ENCODE measurements around the gene EVL.
"Not testable (repeated sequence)": the region's sequence is repeated elsewhere in the genome, so short reads cannot be mapped to it uniquely, and the experiment has no call there.

EVL gene

DNA sequence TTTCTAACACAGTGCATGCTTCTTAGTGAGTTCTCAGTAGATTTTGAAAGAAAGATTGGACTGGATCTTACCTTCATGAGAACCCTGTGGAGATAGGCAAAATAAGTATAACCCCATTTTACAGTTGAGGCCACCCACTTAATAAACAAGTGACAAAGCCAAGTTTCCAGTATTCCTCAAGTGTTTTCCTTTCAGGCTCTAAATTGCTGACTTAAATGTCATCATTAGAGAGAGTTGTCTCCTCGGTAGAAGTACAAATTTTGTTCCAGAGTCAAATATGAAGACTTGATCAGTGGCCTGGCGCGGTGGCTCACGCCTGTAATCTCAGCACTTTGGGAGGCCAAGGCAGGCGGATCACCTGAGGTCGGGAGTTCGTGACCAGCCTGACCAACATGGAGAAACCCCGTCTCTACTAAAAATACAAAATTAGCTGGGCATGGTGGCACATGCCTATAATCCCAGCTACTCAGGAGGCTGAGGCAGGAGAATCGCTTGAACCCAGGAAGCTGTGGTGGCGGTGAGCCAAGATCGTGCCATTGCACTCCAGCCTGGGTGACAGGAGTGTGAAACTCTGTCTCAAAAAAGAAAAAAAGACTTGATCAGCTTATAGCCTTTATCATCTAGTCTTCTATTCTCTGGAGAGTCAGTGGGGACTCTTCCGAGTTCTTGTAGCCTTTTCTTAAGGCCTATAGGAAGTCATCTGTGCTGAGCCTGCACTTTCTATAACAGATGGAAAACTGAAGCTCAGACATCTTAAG is 708 bp upstream of the EVL start:
- not testable (repeated sequence) for DNase-seq (ENCODE audit: extremely low read depth in 1 of 2, low read depth in 1 of 2)

DNA sequence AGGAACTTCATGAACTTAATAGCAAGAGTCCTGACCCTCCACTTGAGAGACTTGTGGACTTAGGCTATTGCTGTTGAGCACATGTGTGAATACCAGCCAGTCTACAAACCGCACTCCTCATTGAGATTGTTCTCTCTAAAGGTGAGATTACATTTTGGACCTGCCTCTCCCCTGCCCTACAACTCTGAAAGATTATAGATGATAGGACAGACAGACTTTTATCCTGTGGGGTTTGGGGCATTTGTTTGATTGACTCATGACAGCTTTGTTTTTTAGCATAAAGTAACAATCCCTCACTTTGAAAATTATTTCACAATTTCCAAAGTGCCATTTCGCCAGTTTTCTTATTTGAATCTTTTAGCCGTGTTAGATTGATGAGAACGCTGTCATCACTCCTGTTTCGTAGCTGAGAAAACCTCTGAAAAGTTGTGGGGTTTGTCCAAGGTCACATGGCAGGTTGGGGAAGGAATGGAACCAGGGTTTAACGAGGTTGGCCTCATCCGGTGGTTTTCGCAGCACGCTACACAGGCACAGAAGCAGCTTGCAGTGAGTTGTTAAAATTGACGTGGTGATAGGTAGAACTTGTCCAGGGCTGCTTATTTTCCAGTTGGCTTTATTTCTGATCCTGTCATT is 836 bp downstream of the EVL start:
- peak; percentile 61 to 62 for DNase-seq (ENCODE audit: extremely low read depth in 1 of 2, low read depth in 1 of 2)

DNA sequence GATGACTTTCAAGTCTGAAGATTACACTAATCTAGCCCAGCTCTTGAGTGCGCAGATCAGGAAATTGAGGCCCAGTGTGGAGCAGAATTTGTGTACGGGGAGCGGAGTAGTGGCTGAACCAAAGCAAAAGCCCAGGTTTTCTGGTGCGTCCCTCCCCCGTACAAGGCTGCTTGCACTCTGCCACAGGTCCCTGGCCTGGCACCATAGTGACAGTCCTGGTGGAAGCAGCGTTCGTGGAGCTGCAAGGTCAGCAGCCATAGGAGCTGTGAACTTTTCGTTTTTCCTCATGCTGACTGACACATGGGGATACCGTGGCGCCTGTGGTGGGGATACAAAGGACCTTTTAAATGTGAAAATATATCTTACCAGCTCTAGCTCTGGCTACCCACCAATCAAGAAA is 1.7 kb downstream of the EVL start:
- no peak for DNase-seq (ENCODE audit: extremely low read depth in 1 of 2, low read depth in 1 of 2)

DNA sequence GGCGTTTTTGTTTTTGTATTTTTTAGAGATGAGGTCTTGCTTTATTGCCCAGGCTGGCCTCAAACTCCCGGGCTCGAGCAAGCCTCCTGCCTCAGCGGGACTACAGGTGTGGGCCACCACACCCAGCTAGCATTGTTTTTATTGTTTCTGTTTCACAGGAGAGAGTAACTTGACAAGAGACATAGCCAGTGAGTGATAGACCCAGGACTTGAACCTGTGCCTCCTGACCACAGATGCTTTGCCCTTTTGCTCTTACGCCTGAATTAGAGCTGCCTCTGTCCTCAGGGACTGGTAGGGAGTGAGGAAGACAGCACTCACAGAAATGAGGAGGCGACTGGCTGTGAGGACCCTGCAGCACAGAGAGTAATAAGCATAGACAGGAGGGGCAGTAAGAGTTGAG is 2.3 kb downstream of the EVL start:
- no peak for DNase-seq (ENCODE audit: extremely low read depth in 1 of 2, low read depth in 1 of 2)

DNA sequence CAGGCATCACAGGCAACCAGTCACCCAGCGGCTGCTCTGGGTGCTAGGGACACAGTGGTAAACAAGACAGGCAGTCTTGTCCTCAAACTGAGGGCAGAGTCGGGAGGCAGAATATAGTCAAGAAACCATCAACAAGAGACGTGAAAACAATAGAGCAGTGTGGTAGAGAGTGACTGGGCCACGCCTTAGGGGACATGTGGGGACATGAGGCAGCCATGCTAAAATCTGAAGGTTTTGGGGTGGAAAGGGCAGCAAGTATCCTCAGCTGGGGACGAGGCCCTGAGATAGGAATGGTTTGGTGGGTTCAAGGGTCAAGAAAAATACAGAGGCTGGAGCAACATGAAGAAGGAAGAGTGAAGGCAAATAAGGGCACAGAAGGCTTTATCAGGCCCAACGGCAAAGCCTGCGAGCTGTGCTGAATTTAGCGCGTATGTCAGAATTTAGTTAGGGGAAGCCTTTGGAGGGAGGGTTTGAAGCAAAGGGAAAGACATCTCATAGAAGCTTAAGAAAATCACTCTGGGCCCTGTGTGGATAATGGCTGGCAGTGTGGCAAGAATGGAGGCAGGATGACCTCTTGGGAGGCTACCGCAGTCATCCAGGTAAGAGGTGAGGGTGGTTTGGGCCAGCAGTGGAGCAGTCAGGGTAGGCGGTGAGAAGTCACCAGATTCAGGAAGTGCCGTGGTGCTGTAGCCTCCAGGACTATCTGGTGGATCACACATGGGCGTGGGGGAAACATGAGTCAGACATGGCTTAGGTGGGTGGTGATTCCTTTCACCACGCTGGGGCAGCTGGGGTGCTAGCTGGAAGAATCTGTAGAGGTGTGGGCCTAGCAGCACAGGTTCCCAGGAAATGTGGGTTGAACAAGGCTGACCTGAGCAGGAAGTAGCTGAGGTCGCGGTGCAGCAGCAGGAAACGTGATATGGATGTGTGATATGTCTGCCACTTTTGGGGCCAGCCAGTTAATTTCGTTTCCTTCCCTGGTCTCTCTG is 3.0 kb downstream of the EVL start:
- peak; percentile 69 to 90 for DNase-seq (ENCODE audit: extremely low read depth in 1 of 2, low read depth in 1 of 2)

DNA sequence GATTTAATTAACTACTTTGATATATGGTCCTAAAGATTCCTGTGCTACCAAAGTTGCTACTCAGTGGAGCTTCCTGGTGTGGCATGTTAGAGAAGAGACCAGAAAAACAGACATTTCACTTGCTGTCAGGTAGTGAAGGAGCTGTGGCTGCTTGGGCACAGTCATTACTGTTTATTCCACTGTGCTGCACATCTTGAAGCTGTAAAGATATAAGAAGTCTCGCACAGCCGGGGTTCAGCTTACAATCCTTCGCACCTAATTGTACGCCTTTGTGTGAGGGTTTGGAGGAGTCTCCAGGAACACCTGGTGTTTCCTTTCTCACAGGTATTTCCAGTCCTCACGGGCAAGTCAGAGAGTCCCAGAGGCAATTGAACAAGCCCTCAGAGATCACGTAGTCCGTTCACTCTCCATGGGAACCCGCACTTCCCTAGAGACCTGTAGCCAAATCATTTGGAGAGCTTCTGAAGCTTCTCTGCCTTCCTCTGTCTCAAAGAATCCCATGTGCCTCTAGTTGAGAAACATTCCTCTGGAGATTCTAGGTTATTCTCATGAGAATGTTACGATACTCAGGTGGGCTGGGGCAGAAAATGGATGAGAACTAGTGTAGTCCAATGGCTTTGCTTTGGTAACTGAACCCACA is 4.1 kb downstream of the EVL start:
- DNase-seq (ENCODE audit: extremely low read depth in 1 of 2, low read depth in 1 of 2): no peak

DNA sequence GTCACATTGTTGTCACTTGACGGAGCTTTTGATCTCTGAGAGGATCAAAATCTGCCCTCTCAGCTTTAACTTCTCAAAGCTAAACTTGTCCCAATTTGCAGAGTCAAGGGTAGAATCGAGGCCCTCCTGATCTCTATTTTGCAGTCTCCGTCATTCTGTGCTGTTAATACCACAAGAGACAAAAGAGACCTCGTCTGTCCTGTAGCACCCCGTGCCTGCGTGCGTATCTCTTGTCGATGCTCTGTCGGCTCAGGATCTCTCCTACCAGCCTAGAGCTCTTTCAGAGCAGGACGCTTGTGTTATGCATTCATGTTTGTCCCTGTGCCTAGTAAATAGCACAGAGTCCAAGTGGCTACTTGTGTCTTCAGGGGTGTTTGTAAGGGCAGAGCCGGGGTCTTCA is 5.1 kb downstream of the EVL start:
- DNase-seq (ENCODE audit: extremely low read depth in 1 of 2, low read depth in 1 of 2): no peak

DNA sequence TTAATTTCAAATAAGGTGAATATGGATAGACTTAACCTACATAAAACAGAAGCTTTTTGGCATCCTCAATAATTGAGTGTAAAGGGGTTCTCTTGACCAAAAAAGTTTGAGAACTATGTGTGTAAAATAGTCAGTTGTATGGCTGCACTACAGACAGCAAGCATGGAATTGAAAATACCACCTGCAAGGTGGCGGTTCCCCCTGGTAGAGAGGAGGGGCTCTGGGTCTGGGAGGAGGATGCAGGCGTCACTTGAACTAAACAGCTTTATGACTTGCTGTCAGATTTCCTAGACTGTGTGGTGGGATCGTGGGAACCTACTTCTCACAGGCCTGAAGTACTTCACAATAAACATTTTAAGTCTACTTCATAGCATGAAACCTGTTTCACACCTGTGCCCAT is 6.3 kb downstream of the EVL start:
- DNase-seq (ENCODE audit: extremely low read depth in 1 of 2, low read depth in 1 of 2): no peak

DNA sequence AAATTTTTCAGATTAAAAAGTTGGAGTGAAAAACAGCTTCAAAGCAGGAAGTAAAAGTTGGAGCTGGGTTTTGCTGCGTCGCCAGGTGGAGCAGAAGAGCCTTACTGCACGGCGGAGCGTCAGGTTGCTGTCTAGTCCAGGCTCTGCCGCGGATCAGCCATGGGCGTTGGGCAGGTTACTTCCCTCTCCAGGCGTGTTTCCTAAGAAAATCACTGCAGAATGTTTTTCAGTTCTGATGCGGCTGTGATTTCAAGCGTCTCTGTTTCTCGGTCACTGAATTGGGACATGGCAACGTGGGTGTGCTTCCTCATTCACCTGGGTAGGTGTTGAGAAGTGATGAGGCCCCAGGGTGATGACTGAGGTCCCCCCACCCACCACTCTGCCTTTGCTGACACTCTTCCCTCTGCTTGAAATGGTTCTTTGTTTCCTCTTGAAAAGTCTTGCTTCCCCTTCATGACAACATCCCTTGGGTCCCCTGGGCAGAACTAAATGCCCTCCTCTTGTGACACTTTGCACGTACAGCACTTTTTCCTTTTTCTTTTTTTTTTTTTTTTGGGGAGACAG is 7.6 kb downstream of the EVL start:
- DNase-seq (ENCODE audit: extremely low read depth in 1 of 2, low read depth in 1 of 2): no peak

DNA sequence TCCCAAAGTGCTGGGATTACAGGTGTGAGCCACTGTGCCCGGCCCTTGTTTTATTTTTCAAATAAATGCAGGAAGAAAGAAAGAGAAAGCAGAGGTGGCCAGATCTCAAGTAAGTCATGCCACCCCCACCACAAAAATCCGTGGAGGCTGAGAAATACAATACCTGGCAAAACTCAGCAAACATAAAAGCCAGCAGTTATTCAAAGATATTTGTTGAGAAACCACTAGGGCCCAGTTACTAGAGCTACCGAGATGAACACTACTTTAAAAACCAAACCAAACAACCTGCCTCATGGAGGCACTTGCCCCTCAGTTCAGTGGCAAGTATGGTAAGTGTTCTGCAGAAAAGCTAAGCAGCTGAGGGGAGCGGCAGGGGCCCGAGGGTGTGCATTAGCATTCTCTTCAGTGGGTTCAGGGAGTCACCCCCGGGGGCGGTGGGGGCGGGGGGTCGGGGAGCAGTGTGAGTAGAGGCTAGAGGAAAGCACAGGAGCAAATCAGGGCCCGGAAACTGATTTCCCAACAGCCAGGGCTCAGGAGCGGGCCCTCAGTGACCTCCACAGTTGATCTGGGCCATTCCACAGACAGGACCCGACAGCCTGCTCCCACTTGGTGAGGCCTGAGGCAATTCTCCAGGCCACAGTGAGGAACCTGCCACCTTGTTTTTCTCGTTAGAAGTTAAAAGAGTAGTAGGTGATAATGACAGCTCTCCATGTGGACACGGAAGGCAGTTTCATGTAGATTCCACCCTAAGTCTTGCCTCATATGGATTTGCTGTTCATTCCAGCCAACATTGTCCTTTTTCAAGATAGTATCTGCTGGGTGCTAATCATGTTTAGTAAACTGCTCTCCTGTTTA is 8.6 kb downstream of the EVL start:
- DNase-seq (ENCODE audit: extremely low read depth in 1 of 2, low read depth in 1 of 2): no peak

DNA sequence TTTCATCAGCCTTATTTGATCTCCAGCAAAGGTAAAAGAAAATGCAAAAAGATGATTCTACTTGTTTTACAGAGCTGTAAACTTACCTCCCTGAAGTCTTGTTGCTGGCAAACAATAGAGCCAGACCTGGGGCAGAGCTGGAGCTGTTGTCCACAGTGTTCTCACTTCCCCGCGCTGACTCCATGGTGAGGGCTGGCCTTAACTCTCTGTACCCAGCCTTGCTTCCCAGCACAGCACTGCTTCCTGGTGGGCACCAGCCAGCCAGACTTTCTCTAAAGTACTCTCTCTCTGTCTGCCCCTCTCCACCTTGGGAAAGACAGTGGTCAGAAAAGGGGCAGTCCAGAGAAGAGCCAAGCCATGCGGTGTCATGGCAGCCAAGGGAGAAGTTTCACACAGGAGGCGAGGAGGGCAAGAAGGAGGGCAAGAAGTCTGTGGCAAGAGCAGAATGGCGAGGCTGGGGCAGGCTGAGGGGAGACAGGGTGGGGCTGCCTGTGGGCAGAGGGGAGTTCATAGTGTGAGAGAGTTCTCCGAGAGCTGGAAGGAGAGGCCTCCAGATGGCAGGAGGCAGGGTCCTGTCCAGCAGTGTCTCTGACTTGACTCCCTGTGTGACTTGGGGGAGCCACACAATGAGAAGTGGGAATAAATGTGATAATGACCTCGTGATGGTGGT is 9.3 kb downstream of the EVL start:
- no peak for DNase-seq (ENCODE audit: extremely low read depth in 1 of 2, low read depth in 1 of 2)

DNA sequence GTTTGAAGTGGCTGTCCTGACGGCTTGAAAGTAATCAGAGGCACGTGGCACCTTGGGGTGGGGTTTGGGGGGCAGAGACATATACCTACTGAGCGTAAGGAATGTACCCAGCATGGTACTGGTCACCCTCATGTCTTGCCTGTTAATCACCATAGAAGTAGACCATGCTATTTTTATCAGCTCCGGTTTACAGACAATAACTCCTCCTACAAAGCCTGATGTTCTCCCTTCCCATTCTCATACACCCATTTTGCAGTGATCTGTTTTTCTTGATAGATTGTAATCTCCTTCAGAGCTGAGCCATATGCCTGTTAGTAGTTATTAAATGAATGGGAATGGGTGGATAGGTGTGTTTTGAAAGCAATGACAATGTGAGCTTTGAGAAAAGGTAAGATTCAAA is 10.5 kb downstream of the EVL start:
- no peak for DNase-seq (ENCODE audit: extremely low read depth in 1 of 2, low read depth in 1 of 2)

DNA sequence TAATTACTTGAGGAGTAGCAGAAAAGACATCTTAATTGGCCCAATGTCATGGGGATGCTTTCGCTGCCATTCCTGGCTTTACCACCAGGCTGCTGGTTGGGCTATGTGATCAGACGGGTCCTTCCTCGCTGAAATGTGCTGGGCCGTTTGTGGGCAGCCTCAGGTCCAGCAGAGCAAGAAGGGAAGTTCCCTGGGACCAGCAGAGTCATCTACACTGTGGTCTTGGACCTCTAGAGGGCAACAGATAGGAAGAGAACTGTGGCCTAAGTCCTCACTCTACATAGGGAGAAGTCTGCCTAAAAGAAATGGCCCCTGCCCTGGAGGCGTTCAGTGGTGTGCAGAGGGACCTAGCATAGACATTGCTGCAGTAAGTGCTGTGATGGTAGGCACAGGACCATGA is 10.9 kb downstream of the EVL start:
- no peak for DNase-seq (ENCODE audit: extremely low read depth in 1 of 2, low read depth in 1 of 2)

DNA sequence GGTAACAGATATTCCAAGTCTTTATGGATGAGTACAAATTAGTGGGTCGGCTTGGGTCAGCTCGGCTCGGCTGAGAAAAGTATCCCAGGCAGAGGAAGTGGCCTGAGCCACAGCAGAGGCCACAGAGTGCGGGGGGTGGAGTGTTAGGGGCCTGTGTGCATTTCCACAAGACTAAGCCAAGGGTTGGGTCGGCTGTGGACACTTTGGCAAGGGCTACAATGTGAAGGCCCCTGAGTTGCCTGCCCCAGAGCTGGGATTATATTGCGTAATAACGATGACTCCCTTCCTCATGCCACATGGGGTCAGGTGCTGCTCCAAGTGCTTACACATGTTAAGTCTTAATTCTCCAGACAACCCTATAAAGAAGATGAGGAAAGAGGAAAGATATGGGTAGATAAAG is 11.4 kb downstream of the EVL start:
- DNase-seq (ENCODE audit: extremely low read depth in 1 of 2, low read depth in 1 of 2): no peak

DNA sequence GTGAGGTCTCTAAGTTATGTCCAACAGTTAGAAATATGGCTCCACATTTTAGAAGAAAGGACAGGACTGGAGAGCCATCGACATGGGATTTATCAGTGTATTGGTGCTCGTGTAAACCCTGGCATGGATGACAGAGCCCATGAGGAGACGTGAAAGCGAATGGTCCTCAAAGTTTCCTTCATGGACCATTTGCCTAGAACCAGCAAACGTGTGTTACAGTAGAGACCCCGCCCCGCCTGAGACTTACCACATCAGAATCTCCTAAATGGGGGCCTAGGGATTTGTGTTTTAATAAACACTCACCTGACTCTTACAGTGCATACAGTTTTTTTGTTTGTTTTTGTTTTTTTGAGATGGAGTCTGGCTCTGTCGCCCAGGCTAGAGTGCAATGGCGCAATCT is 12.2 kb downstream of the EVL start:
- DNase-seq (ENCODE audit: extremely low read depth in 1 of 2, low read depth in 1 of 2): no peak

DNA sequence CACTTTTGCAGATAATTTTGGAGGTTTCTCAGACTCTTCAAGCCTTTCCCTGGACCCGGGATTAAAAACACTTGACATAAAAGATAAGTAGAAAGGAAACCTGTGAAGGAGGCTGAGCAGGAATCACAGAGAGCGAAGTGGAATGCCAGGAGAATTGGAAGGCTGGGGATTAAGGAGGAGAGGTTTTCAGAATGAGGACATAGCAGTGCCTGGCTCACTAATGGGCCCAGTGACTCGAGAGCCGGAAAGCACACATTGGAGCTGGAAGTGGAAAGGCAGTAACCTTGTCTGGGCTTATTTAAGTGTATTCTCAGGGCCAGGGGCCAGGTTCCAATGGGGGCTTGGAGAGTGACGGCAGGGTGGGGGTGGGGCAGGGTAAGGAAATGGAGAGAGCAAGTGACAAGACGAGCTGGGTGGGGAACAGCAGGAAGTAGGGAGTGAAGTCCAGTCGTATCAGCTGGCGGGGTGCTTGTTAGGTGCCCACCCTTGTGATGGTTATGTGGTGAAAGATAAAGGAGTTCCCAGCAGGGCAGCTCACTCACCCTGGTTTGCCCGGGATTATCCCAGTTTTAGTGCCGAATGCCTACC is 13.1 kb downstream of the EVL start:
- DNase-seq (ENCODE audit: extremely low read depth in 1 of 2, low read depth in 1 of 2): no peak

DNA sequence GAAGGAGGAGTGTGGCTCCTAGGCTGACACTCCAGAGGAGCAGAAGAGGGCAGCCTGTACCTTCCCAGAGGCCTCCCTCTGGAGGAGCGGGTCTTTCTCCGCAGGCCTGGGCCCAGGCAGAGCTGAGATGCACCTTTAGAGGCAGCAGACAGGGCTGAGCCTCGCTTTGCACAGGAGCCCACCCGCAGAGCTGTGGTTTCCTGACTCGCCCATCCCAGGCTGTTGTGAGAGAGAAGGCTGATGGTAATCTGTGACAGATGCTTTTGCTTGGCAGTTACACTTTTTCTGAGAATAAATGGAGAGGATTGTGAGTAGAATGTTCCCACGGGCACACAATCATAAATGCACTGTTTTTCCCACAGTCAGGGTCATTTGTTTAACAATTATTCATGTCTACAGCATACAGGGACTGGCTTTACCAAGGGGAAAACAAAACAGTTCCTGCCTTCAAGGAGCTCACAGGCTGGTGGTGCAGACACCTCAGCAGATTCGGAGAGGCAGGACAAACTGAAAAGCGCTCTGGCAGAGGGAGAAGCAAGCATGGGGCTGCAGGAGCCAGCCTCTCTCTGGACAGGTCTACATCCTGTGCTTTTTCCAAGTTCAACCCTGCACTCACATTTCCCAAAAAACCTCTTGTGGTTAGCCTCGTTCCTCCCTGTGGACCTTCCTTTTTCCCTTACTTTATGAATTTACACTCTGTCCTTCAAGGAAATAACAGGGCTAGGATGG is 13.9 kb downstream of the EVL start:
- DNase-seq (ENCODE audit: extremely low read depth in 1 of 2, low read depth in 1 of 2): peak; percentile 72 to 78

DNA sequence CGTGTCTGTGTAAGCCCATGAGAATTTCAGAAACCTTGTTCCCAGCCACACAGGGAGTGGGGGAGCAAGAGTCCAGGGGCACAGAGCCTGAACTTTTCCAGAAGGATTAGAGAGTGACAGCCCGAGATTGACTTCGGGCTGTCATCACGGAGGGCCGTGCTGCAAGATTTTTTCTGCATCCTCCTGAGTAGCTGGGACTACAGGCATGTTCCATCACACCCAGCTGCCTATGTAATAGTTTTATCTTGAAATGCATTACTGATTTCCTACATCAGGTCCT is 14.4 kb downstream of the EVL start:
- DNase-seq (ENCODE audit: extremely low read depth in 1 of 2, low read depth in 1 of 2): no peak

DNA sequence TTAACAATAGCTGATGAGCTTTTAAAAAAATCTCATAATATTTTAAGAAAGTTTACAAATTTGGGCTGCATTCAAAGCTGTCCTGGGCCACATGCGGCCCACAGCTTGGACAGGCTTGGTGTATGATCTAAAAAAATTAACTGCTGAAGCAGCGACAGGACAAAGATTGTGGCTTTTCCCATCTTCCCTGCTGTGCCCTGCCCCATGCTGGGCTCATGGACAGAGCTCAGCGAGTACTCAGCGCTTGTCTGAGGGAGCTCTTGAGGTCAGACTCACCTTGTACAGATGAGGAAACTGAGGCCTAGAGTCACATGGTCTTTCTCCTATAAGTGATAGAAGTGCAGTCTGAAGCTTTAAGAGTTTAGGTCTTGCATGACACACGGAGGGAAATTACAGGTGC is 15.0 kb downstream of the EVL start:
- DNase-seq (ENCODE audit: extremely low read depth in 1 of 2, low read depth in 1 of 2): no peak
